Thoracic aorta (tissue), 2 donors: ENCODE measurements around the gene MGLL. TPM values are rescaled to one million over a fixed set of nuclear protein-coding genes. Genes with fewer than 3 reads are reported as not detected.

Source experiments
- ATAC-seq: fragments of 150-250 bp; one replicate; pipeline ENCODE4 v1.8.0; 2017; ENCODE audit warnings: low read depth; ENCODE audit not compliant: insufficient number of reproducible peaks, low FRiP score
- DNase-seq: peaks from one replicate; pipeline ENCODE4 v3.0.0-alpha.2; 2020; ENCODE audit warnings: low spot score
- H3K27ac ChIP-seq, 2 donors: fragments of 200-600 bp; sonication (generic); 1 replicate in 1 of 2; 2 replicates in 1 of 2; pipeline ENCODE4 v1.5.1; 2016; ENCODE audit warnings: mild to moderate bottlenecking in 2 of 2, moderate library complexity in 2 of 2
- H3K27me3 ChIP-seq: fragments of 200-600 bp; sonication (generic); replicated peaks from 2 replicates; pipeline ENCODE4 v1.6.0; 2016; ENCODE audit warnings: mild to moderate bottlenecking; ENCODE audit not compliant: insufficient read depth
- H3K36me3 ChIP-seq: fragments of 200-600 bp; sonication (generic); one replicate; pipeline ENCODE4 v1.5.1; 2016
- H3K4me1 ChIP-seq, 2 donors: fragments of 200-600 bp; sonication (generic); 1 replicate in 1 of 2; 2 replicates in 1 of 2; pipeline versions ENCODE4 v1.5.1 to v1.6.0; 2016; ENCODE audit warnings: low read depth in 2 of 2, mild to moderate bottlenecking in 1 of 2; ENCODE audit not compliant: control insufficient read depth in 1 of 2
- H3K4me3 ChIP-seq: fragments of 200-600 bp; sonication (generic); 2 replicates; pipeline ENCODE4 v1.5.1; 2016; ENCODE audit warnings: mild to moderate bottlenecking
- H3K9me3 ChIP-seq: fragments of 200-600 bp; sonication (generic); 2 replicates; pipeline ENCODE4 v1.5.1; 2016
- CTCF ChIP-seq: fragments of 200-600 bp; sonication (generic); IDR thresholded peaks from one replicate; pipeline ENCODE4 v1.5.1; 2019; ENCODE audit warnings: antibody characterized with exemption
- total RNA-seq, 2 donors: library from RNA; depleted of rRNA; stranded (reverse); fragments of >200 nt; gene quantifications; one replicate each; pipeline versions ENCODE4 v1.1.0 to v1.2.3, GENCODE V29; 2016

MGLL gene
- total RNA-seq, 2 donors from 2014 or later, result 57.6 to 71.8 TPM

- peaks cover 24 to 51% of the 10 kb centered on the region in 2 donors for H3K4me1 ChIP-seq
- peak overlapping the region; percentile 84 to 86 for H3K27ac ChIP-seq
- no peaks in the 10 kb centered on the region for H3K36me3 ChIP-seq
- DNase-seq (no peak), ATAC-seq (no peak)
- no peaks in the 10 kb centered on the region for H3K9me3 ChIP-seq
- no peak for TF ChIP-seq CTCF
- H3K4me3 ChIP-seq, result no peak overlapping the region
- H3K27me3 ChIP-seq, result no peaks in the 10 kb centered on the region
Observed at GRCh38 chr3:127691974-127692373, 130.3 kb downstream of the MGLL start.

GRCh38 chr3:127691489-127691888 lies 130.8 kb downstream of the MGLL start:
- Histone ChIP-seq H3K4me1 (peaks cover 21 to 46% of the 10 kb centered on the region in 2 donors), H3K4me3 (no peak overlapping the region), H3K27ac (peak overlapping the region; percentile 84 to 86), H3K9me3 (no peaks in the 10 kb centered on the region), H3K27me3 (no peaks in the 10 kb centered on the region), H3K36me3 (no peaks in the 10 kb centered on the region)
- no peak for TF ChIP-seq CTCF
- DNase-seq, result no peak
- ATAC-seq, result no peak

GRCh38 chr3:127690823-127691452 lies 131.4 kb downstream of the MGLL start:
- Histone ChIP-seq H3K9me3 (no peaks in the 10 kb centered on the region), H3K36me3 (no peaks in the 10 kb centered on the region), H3K4me3 (no peak overlapping the region), H3K27ac (peak overlapping the region; percentile 84 to 86), H3K4me1 (peaks cover 20 to 41% of the 10 kb centered on the region in 2 donors), H3K27me3 (no peaks in the 10 kb centered on the region)
- DNase-seq (no peak), ATAC-seq (no peak)
- peak; percentile 65 for TF ChIP-seq CTCF

GRCh38 chr3:127690106-127690505 lies 132.2 kb downstream of the MGLL start:
- TF ChIP-seq CTCF, result no peak
- no peaks in the 10 kb centered on the region for H3K27me3 ChIP-seq
- no peaks in the 10 kb centered on the region for H3K36me3 ChIP-seq
- DNase-seq (no peak), ATAC-seq (peak; percentile 54)
- peak overlapping the region; percentile 84 to 86 for H3K27ac ChIP-seq
- no peaks in the 10 kb centered on the region for H3K9me3 ChIP-seq
- no peak overlapping the region for H3K4me3 ChIP-seq
- peaks cover 20 to 39% of the 10 kb centered on the region in 2 donors for H3K4me1 ChIP-seq

GRCh38 chr3:127689266-127689860 lies 133.0 kb downstream of the MGLL start:
- TF ChIP-seq CTCF, result no peak
- H3K4me1 ChIP-seq, result peaks cover 20 to 39% of the 10 kb centered on the region in 2 donors
- ATAC-seq (no peak), DNase-seq (no peak)
- peak overlapping the region; percentile 84 to 86 for H3K27ac ChIP-seq
- no peaks in the 10 kb centered on the region for H3K36me3 ChIP-seq
- no peaks in the 10 kb centered on the region for H3K9me3 ChIP-seq
- H3K27me3 ChIP-seq, result no peaks in the 10 kb centered on the region
- H3K4me3 ChIP-seq, result no peak overlapping the region
